Thymus (tissue), 11 donors: ENCODE results near the gene CD2BP2. TPM values are rescaled to one million over a fixed set of nuclear protein-coding genes. Genes with fewer than 3 reads are reported as not detected.

Experiments used
- DNase-seq, 9 donors: peaks; one replicate each; pipeline ENCODE4 v3.0.0-alpha.2; 2013; ENCODE audit warnings: low spot score in 9 of 9, low read depth in 6 of 9, missing footprints in 1 of 9
- H3K27ac ChIP-seq, 2 donors: one replicate each; pipeline ENCODE4 v1.5.1; 2013; ENCODE audit warnings: control low read depth in 1 of 2, low read depth in 1 of 2, low read length in 1 of 2, mild to moderate bottlenecking in 1 of 2, moderate library complexity in 1 of 2
- H3K27me3 ChIP-seq, 2 donors: one replicate each; pipeline ENCODE4 v1.5.1; 2013; ENCODE audit warnings: low read length in 1 of 2; ENCODE audit not compliant: control insufficient read depth in 2 of 2, insufficient read depth in 1 of 2
- H3K36me3 ChIP-seq, 2 donors: one replicate each; pipeline ENCODE4 v1.5.1; 2013; ENCODE audit warnings: low read length in 1 of 2, mild to moderate bottlenecking in 1 of 2, moderate library complexity in 1 of 2; ENCODE audit not compliant: control insufficient read depth in 2 of 2, insufficient read depth in 2 of 2
- H3K4me1 ChIP-seq, 2 donors: one replicate each; pipeline ENCODE4 v1.5.1; 2013; ENCODE audit warnings: low read length in 2 of 2; ENCODE audit not compliant: control insufficient read depth in 2 of 2, insufficient read depth in 2 of 2
- H3K4me3 ChIP-seq, 2 donors: one replicate each; pipeline ENCODE4 v1.5.1; 2013; ENCODE audit warnings: low read length in 2 of 2, control low read depth in 1 of 2, mild to moderate bottlenecking in 1 of 2
- H3K9me3 ChIP-seq, 2 donors: one replicate each; pipeline ENCODE4 v1.5.1; 2013; ENCODE audit warnings: low read length in 1 of 2, mild to moderate bottlenecking in 1 of 2; ENCODE audit not compliant: control insufficient read depth in 2 of 2, insufficient read depth in 1 of 2
- WGBS: extraction: QIAGEN DNeasy Blood & Tissue Kit; methylation state at CpG from one replicate; pipeline ENCODE4 v1.1.7; 2013; 5-methylcytosine and 5-hydroxymethylcytosine counted together
- polyA plus RNA-seq: library from polyadenylated mRNA; stranded (reverse); fragments of 200-250 nt; gene quantifications from one replicate; pipeline ENCODE4 v1.2.3, GENCODE V29; 2013
- total RNA-seq: library from RNA; stranded (reverse); fragments of 120-200 nt; gene quantifications from one replicate; pipeline ENCODE4 v1.2.4, GENCODE V29; 2013
- donor health status: healthy.

The CD2BP2 gene
- total and polyA plus RNA-seq, 2 donors = 48.0 to 49.5 TPM

DNA sequence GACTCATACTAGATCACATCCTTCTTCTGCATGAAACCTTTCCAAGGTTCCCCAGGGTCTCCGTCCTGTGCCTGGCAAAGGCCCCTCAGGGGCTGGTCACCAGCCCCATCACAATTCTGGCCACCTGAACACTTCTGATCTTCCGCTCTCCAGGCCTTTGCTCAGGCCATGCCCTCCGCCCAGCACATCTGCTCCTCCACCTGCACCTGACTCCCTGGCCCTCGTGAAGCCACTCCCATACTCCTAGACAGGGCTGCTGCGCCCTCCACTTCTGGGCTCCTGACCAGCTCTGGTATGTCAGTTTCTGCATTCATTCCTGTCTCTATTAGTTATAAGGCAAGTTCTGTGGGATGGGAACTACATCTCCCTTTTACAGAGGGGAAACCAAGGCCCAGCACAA, 17.6 kb upstream of the CD2BP2 start:
- Histone ChIP-seq H3K9me3 (peaks cover 0 to 8% of the 10 kb centered on the region in 2 donors), H3K4me3 (no peak overlapping the region), H3K27ac (peak overlapping the region in 1 of 2 donors; percentile 97), H3K27me3 (no peaks in the 10 kb centered on the region), H3K36me3 (peaks cover 0 to 4% of the 10 kb centered on the region in 2 donors), H3K4me1 (peaks cover 36 to 54% of the 10 kb centered on the region in 2 donors)
- DNase-seq = no peak
- 94% methylated on average over 5 of the region's 5 CpGs for WGBS

GRCh38 chr16:30372038-30372712, 17.1 kb upstream of the CD2BP2 start:
- H3K4me3 ChIP-seq = no peak overlapping the region
- H3K27ac ChIP-seq = peak overlapping the region; percentile 36 to 97
- H3K9me3 ChIP-seq = peaks cover 0 to 8% of the 10 kb centered on the region in 2 donors
- DNase-seq = peak in 1 of 9 donors; percentile 74
- peaks cover 37 to 54% of the 10 kb centered on the region in 2 donors for H3K4me1 ChIP-seq
- WGBS = 57% methylated on average over 6 of the region's 6 CpGs
- no peaks in the 10 kb centered on the region for H3K27me3 ChIP-seq
- peaks cover 0 to 4% of the 10 kb centered on the region in 2 donors for H3K36me3 ChIP-seq

DNA sequence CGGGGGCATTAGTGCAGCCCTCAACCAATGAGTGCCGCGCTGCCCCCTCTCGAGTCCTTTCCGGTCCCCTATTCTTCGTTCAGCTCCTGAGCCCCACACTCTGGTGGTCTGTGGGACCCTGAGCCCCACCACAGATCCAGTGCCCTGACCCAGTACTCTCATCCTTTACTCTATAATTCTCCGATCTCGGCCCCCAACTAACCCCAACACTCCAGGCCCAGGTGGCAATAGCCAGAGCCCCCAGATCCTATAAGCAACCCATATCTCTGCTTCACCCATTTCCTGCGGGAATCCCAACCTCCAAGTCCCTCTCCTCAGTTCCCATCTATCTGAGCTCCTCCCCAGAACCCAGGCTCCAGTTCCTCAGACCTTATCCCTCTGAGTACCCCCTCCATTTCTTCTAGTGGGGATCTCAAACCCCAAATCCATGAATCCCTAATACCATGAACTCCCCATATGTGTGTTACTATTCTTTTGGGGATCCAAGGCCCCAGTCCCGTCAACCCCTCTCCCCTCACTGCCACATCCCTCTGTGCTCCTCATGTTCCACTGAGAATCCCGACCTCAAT, 16.2 kb upstream of the CD2BP2 start:
- Histone ChIP-seq H3K4me3 (peak overlapping the region; percentile 53 to 60), H3K9me3 (peaks cover 0 to 8% of the 10 kb centered on the region in 2 donors), H3K4me1 (peaks cover 36 to 54% of the 10 kb centered on the region in 2 donors), H3K27ac (peak overlapping the region; percentile 52 to 97), H3K36me3 (peaks cover 3 to 8% of the 10 kb centered on the region in 2 donors), H3K27me3 (no peaks in the 10 kb centered on the region)
- WGBS = 25% methylated on average over 11 of the region's 11 CpGs
- DNase-seq = no peak

DNA sequence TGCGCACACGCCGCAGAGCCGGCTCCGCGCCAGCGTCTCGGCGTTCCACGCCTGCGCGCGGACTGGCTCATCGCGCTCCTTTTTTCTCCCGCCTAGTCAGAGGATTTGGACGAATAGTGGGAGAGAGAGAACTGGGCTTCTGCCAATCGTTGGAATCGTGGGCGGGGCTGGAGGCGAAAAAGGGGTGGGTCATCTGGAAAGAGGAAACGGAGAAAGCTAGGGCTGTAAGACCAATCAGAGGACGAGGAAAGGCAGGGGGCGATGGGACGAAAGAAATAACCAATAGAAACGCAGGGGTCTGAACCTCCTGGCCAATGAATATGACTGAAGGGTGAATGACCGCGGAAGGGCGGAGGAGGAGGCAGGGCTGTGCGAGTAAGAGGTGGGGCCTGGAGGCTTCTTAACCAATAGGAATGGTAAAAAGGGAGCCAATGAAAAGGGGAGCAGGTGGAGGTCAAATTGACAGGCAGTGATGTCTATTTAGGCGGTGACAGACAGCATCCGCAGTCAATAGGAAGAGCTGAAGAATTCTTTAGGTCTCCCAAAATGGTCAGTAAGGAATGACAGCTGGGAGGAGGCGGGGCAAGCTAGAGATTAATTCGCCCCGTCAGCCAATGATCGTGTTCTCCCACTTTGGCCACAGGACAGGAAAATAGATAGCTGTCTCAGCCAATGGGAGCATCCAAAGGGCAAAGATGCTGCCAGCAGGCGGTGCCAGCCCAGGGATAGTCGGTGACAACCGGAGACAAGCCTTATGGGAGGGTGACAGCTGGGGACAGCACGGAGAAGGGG, 15.5 kb upstream of the CD2BP2 start, which contains the start of gene TBC1D10B:
TSS of gene TBC1D10B (minus strand) at position 39 of the 792 bp plus-strand sequence. CDS start 311 bp downstream, outside the sequence.
- Histone ChIP-seq H3K27ac (peak within 1 kb of the TSS; percentile 82 to 97), H3K36me3 (peaks cover 7 to 10% of the 10 kb centered on the region in 2 donors), H3K4me1 (peaks cover 36 to 54% of the 10 kb centered on the region in 2 donors), H3K27me3 (no peaks in the 10 kb centered on the region), H3K4me3 (peak within 1 kb of the TSS; percentile 80 to 83), H3K9me3 (peaks cover 0 to 8% of the 10 kb centered on the region in 2 donors)
- peak; percentile 95 to 100 (median 99) for DNase-seq
- under 1% methylated on average over 40 of the region's 40 CpGs for WGBS

DNA sequence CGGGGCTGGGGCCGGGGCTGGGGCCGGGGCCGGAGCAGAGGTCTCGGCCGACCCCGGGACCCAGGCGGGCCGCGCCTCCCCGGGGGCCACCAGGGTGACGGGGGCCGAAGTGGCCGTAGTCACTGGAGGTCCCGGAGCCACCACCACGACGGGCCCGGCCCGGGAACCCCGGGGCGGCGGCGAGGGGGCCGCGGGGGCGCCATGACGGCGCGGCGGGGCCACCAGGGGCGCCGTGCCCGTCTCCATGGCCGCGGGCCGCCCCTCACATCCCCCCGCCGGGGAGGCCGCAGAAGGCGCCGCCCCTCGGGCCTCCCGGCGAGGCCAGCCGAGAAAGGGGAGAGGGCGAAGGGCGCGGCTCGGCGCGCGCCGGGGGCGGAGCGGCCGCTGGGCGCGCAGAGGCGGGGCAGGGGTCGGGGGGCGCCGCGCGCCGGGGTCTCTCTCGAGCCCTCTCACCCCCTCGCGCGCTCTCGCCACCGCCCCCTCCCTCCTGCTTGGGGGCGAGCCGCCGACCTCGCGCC, 14.9 kb upstream of the CD2BP2 start:
- Histone ChIP-seq H3K27me3 (no peaks in the 10 kb centered on the region), H3K9me3 (peaks cover 0 to 8% of the 10 kb centered on the region in 2 donors), H3K4me3 (peak overlapping the region; percentile 80 to 83), H3K36me3 (peaks cover 13 to 16% of the 10 kb centered on the region in 2 donors), H3K27ac (peak overlapping the region in 1 of 2 donors; percentile 82), H3K4me1 (peaks cover 36 to 54% of the 10 kb centered on the region in 2 donors)
- under 1% methylated on average over 76 of the region's 76 CpGs for WGBS
- DNase-seq = no peak

GRCh38 chr16:30369091-30369937, 14.2 kb upstream of the CD2BP2 start:
- H3K4me3 ChIP-seq = peak overlapping the region; percentile 80 to 83
- peaks cover 20 to 23% of the 10 kb centered on the region in 2 donors for H3K36me3 ChIP-seq
- no peaks in the 10 kb centered on the region for H3K27me3 ChIP-seq
- peaks cover 0 to 8% of the 10 kb centered on the region in 2 donors for H3K9me3 ChIP-seq
- H3K4me1 ChIP-seq = peaks cover 36 to 54% of the 10 kb centered on the region in 2 donors
- peak in 1 of 9 donors; percentile 33 for DNase-seq
- WGBS = 2% methylated on average over 45 of the region's 45 CpGs
- peak overlapping the region in 1 of 2 donors; percentile 12 for H3K27ac ChIP-seq

- peaks cover 23 to 24% of the 10 kb centered on the region in 2 donors for H3K36me3 ChIP-seq
- no peaks in the 10 kb centered on the region for H3K27me3 ChIP-seq
- peak overlapping the region; percentile 12 to 36 for H3K27ac ChIP-seq
- H3K4me3 ChIP-seq = peak overlapping the region; percentile 80 to 83
- H3K9me3 ChIP-seq = peaks cover 0 to 8% of the 10 kb centered on the region in 2 donors
- H3K4me1 ChIP-seq = peaks cover 36 to 54% of the 10 kb centered on the region in 2 donors
- WGBS = 10% methylated on average over 4 of the region's 4 CpGs
- no peak for DNase-seq
These were observed 13.6 kb upstream of the CD2BP2 start for GRCh38 chr16:30368792-30369090.

DNA sequence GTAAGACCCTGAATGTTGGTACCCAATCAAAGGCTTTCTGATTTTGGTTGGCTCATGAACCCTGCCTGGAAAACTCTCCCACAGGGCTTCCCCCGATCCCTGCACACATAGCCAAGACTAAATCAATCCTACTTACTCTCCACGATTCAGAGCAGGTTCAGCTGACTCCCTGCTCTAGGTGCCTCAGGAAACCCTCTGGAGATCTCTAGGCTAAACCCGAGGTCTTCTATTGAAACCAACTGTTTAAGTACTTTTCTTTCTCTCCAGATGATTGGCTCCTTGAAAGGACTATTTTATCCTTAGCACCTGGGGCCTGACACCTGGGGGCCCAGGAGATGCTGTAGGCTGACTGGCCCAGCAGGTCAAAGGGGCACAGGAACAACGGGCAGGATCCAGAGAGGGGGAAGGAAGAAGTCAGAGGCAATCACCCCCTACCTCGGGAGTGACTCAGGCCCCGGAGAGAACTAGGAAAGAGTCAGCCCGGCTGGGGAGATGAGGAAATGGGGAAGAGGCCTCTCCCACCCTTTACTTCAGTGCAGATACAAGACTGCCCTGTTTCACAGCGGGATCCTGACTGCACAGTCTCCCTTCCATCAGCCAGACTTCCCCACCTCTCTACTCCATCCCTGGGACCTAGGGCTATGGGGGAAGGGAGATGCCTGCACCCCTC, 13.1 kb upstream of the CD2BP2 start:
- Histone ChIP-seq H3K4me1 (peaks cover 36 to 54% of the 10 kb centered on the region in 2 donors), H3K27me3 (no peaks in the 10 kb centered on the region), H3K36me3 (peaks cover 25% of the 10 kb centered on the region in 2 donors), H3K27ac (peak overlapping the region in 1 of 2 donors; percentile 36), H3K9me3 (peaks cover 0 to 8% of the 10 kb centered on the region in 2 donors), H3K4me3 (peak overlapping the region; percentile 80 to 83)
- DNase-seq = no peak
- 16% methylated on average over 8 of the region's 8 CpGs for WGBS
